Nucleus accumbens (tissue), 56 donors: ENCODE data around the gene IRX3.
A peak's percentile ranks its signal among the peaks of the same experiment; 100 is the strongest.

Experiments used
- DNase-seq, 56 donors: peaks; one replicate each; lab custom pipeline; 2025; lab: John Stamatoyannopoulos, UW

IRX3 gene

DNA sequence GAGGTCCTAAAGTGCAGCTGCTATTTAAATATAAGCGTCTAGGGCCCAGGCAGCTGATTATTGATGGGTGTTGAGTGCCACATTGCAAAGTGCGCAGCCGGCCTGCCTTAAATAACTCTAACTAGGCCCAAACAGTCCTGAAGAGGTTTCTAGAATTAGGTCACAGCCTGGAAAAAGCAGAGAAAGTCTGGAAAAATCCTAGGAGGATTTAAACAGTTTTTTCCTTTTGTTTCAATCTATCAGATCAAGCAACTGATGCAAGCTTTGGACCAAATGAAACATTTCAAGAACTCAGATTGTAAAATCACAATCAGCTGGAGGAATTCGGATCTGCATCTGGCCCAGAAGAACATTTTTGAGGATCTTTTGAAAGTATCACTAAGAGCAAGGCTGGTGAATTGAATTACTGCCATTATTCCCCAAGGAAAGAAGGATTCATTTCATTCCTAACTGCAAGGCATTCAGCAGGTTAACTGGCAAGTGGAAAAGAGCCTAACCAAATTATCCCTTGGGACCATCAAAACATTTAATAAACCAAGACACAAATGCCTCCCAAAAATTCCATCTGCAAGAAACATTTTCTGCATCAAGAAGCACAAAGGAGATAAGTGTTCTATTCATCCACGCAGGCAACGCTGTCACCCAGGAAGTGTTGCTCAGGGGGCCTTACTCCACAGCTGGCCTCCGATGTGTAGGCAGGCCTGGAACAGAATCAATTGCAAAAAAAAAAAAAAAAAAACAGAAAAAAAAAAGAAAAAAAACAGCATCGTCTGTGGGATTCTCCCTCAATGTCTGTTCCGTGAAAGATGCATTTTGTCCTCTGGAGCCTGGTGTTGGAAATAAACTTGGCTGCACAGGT, 46.1 kb downstream of the IRX3 start:
- peak in 4 of 56 donors; percentile 0 to 4 (median 2) for DNase-seq

GRCh38 chr16:54239456-54239855, 47.1 kb downstream of the IRX3 start:
- no peak for DNase-seq

- DNase-seq = no peak
Observed at GRCh38 chr16:54236773-54237172, 49.8 kb downstream of the IRX3 start.

DNA sequence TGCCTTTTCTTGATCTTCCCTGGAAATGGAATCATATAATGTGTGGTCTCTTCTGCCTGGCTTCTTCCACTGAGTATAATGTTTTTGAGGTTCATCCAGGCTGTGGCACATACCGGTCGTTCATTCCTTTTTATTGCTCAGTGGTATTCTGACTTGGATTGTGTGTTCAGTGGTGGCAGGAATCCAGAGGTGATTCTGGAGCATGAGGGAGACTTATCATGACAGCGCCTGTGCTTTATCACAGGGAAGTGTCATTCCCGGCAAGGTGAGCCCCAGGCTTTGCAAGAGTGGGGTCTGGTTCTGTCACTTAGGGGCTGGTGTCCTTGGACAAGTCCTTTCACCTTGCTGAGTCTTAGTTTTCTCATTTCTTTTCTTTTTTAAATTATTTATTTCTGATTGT, 53.0 kb downstream of the IRX3 start:
- DNase-seq = no peak
